ENCODE data around the gene CD96.
"Not testable (repeated sequence)": the region's sequence is repeated elsewhere in the genome, so short reads cannot be mapped to it uniquely, and the experiment has no call there.

Gene CD96, protein sequence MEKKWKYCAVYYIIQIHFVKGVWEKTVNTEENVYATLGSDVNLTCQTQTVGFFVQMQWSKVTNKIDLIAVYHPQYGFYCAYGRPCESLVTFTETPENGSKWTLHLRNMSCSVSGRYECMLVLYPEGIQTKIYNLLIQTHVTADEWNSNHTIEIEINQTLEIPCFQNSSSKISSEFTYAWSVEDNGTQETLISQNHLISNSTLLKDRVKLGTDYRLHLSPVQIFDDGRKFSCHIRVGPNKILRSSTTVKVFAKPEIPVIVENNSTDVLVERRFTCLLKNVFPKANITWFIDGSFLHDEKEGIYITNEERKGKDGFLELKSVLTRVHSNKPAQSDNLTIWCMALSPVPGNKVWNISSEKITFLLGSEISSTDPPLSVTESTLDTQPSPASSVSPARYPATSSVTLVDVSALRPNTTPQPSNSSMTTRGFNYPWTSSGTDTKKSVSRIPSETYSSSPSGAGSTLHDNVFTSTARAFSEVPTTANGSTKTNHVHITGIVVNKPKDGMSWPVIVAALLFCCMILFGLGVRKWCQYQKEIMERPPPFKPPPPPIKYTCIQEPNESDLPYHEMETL

DNA sequence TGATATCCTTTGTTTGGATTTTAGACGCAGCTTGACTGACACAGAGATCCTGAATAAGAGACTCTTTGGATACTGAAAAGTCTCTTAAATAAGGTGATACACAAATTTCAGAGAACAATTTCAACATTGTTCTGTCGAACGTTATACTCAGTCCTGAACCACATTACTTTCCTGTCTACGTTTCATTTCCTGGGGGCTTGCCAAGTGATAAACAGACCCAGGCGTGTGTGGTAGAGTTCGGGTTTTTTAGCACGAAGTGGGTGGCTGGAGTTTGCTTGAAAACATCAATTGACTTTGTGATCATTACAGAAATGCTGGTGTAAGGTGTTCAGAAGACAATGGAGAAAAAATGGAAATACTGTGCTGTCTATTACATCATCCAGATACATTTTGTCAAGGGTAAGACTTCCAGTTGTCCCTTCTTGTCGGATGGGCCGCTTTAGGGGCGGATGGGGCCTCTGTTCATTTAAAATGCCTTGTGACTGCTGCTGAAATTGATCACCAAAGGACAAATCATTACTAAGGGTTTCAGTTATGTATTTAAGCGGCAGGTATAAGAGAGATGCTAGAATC lies at the start of gene CD96:
Gene CD96 (plus strand): TSS at position 287 of the 573 bp plus-strand sequence. CDS start 52 bp downstream, at position 339.
- H3K4me3 ChIP-seq (ENCODE audit: low read depth, low read length), result no peak within 1 kb of the TSS

DNA sequence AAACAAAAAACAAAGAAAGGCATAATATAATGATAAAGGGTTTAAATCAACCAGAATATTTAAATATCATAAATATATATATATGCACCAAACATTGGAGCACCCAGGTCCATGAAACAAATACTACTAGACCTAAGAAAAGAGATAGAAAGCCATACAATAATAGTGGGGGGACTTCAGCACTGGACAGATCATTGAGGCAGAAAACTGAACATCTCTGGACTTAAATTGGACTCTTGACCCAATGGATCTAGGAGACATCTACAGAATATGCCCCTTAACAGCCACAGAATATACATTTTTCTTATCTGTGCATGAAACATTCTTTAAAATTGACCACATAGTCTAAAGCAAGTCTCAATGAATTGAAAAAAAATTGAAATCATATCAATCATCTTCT lies 48.7 kb upstream of the CD96 start:
- H3K4me3 ChIP-seq (ENCODE audit: low read depth, low read length), result no peak overlapping the region

DNA sequence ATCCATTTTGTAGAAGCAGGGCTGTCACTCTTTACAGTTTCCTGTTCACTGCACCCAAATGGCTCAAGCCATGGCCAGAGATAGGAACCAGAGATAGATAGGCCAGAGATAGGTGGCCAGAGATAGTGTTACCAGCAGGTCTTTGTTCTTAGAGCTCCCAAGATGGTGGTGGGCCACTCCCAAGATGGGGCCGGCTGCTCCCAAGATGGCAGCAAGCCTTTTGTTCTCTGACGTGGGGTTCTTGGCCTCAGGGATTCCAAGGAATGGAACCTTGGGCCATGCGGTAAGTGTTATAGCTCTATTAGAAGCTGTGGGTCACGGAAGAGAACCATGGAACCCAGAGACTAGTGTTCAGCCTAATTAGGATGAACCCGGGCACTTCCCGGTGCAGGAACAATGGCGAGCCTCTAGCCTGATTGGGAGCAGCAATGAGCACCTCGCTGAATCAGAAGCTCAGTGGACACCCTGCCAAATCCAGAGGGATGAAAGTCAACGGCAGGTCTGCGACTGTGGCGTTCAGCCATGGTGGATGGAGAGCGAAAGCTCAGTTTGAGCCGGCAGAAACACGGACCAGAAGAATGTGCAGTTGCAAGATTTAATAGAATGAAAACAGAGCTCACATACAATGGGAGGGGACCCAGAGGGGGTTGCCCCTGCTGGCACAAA lies 45.0 kb upstream of the CD96 start:
- no peak overlapping the region for H3K4me3 ChIP-seq (ENCODE audit: low read depth, low read length)

DNA sequence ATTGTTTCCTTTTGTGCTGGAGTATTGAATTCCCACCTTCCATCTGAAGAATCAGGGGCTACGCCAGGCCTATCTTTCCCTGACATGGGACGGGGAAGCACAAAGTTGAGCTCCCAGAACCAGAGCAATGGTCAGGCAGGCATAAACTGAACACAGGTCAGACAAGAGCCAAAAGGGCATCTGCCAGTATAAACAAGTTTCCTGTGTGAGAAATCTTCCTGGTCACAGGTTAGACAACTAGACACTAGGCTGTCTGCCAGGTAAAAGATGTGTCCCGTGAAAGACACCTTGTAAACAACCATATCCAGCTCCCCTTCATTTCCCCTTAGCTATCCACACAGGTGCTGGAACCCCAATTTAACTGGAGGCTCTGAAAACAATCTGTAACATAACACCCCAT lies 44.0 kb upstream of the CD96 start:
- H3K4me3 ChIP-seq (ENCODE audit: low read depth, low read length), result no peak overlapping the region

DNA sequence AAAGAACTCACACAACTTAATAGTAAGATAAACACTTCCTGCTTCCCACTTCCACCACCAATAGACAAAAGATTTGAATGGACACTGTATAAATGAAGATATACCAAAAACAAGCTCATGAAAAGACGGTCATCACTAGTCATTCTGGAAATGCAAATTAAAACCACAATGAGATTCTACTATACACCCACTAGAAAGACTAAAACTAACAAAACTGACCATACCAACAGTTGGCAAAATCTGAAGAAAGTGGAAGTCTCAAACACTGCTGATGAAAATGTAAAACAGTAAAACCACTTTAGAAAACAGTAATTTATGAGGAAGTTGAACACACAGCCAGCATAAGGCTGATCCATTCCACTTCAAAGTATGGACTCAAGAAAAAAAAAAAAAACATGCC lies 35.6 kb upstream of the CD96 start:
- H3K4me3 ChIP-seq (ENCODE audit: low read depth, low read length), result no peak overlapping the region

DNA sequence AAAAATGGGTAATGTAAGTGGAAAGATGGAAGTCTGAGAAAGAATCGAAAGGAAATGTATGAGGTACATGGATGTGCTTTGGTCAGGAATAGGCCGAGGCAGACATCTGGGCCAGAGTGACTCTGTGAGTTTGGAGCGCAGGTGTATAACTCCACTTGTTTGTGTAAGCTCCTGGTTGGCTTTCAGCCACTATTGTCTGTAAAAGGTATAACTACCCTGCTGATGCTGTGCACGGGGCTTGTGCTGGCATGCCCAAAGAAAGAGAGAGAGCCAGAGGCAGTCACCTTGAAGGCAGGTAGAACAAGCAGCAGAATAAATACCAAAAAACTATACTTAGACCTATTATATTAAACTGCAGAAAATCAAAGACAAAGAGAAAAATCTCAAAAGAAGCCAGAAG lies 32.7 kb upstream of the CD96 start:
- no peak overlapping the region for H3K4me3 ChIP-seq (ENCODE audit: low read depth, low read length)

DNA sequence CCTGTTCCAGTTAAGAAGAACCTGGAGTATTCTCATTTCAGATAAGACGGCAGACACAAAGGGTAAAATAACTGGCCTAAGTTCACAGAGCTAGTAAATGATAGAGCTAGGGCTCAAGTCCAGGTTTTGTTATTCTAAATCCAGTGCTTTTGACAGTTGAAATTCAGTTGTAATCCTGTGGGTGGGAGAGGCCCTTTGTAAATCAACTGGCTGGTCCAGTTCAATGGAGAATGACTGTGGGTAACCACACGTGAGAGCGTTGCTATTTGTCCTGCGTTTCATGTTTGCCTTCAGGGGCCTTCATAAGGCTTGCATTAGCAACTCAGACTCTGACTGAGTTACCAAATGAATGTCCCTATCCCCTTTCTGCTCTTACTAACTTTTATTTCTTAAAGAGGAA lies 24.2 kb upstream of the CD96 start:
- no peak overlapping the region for H3K4me3 ChIP-seq (ENCODE audit: low read depth, low read length)

DNA sequence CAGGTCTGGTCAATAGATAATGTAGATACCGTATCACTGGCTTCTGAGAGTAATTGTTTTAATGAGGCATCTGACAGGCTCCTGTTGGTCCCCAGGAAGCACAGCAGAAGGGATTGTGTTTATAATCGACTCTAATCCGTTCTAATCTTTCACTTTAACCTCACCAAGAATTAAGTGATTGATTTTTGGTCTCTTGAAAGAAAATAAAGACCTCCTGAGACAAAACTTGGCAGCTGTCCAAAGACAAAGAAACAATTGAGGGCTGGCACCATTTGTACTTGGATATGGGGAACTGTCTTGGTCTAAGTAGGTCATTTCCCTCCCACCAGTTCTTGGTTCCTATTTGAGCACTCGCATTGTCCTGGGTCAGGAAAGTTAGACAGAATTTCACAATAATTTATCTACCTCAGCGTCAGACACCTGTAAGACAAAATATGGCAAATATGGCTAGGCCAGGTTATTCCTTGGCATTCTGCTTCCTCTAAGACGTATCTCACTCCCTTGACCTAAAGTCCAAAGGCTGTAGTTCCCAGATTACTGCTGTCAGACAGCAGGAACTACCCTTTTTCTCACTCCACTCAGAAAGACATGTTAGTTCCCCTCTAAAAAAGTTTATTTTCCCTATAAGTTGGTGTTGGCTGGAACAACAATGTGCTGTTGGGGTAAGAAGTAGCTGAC lies 22.7 kb upstream of the CD96 start:
- no peak overlapping the region for H3K4me3 ChIP-seq (ENCODE audit: low read depth, low read length)

DNA sequence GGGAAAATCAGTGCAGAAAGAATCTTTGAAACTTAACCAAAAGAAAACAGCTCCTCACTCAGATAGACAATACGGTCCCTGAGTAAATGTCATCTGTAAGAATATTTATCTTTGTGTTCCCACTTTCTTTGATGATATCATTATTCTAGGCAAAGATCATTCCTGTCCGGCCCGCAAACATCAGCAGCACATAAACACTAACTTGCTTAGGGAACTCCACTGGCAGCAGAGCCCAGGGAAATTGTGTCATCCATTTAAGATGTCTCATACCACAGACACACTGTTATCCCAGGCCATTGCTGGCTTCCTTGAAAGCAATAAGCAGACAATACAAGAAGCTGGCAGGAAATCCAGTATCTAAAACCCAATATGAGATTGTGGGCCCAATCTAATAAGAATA lies 20.1 kb upstream of the CD96 start:
- H3K4me3 ChIP-seq (ENCODE audit: low read depth, low read length), result no peak overlapping the region

DNA sequence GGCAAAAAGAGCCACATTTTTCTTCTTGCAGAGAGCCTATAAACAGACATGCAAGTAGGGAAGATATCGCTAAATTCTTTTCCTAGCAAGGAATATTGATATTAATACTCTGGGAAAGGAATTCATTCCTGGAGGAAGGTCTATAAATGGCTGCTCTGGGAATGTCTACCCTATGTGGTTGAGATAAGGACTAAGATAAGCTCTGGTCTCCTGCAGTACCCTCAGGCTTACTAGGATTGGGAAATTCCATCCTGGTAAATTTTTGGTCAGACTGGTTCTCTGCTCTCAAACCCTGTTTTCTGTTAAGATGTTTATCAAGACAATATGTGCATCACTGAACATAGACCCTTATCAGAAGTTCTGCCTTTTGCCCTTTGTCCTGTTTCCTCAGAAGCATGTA lies 17.5 kb upstream of the CD96 start:
- H3K4me3 ChIP-seq (ENCODE audit: low read depth, low read length), result not testable (repeated sequence)

DNA sequence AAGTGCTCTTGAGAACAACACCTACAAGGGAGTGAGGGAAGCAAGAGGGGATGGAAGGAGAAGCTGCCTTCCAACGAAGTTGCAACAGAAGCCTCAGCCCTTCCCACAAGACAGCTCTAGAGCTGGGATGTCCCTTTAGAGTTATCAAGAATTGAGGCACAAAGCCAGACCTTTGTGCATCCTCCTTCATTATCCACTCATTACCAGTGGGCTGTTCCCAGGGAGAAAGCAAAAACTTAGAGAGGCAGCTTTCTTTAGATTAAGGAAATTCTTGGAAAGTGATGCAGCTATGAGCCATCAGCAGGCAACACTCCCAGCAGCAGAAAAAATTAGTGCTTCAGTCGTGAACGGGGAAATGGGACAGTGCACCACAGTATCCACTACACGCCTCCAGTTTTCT lies 10.6 kb upstream of the CD96 start:
- H3K4me3 ChIP-seq (ENCODE audit: low read depth, low read length), result no peak overlapping the region

DNA sequence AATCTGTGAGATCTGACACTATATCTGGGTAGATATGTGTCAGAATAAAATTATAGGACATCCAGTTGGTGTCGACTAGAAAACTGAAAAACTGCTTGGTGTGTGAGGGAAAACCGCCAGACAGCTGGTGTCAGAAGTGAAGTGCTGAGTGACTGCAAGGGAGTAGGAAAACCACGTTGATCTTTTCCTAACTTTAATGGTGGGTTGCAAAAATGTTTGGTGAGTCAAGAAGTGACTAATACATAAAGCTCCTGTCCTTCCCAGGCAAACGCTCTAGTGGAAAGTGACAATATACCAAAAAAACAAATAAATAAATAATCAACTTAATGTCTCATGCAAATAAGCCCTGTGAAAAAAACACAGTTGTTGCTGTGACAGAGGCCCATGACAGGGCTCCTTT lies 7.3 kb upstream of the CD96 start:
- H3K4me3 ChIP-seq (ENCODE audit: low read depth, low read length), result no peak overlapping the region

DNA sequence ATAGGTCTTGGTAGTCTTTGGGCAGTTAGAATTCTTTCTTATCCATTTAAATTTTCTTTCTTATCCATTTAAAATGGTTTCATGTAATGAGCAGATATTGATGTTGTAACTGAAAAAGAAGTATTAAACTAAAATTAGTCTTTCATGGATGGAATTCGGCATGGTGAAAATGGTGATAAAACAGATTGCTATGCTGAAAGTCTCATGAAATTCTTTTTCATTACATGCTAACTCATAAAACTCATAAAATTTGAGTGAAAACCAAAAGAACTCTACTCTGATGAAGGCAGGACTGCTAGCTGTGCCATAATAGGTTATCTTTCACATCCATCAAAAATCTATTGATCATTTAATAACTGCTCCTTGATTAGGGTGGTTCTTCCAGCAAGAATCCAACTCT lies 3.9 kb upstream of the CD96 start:
- H3K4me3 ChIP-seq (ENCODE audit: low read depth, low read length), result no peak overlapping the region

DNA sequence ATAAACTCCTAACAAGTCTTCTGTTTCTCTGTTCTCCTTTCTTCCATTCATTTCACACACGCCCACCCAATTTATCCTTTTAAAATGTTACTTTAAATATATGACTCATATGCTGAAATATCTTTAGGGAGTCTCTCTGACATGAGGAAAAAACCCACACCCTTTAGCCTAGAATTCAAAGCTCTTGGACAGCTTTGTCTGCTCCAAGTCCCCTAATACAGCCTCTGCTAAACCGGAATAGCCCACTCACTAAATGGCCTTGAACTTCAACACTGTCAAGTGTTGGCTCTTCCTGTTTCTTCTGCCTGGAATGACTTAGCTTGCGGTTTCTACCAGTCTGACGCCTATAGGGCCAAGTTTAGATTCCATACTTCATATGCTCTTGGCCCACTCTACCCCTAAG lies 3.3 kb upstream of the CD96 start:
- H3K4me3 ChIP-seq (ENCODE audit: low read depth, low read length), result no peak overlapping the region

DNA sequence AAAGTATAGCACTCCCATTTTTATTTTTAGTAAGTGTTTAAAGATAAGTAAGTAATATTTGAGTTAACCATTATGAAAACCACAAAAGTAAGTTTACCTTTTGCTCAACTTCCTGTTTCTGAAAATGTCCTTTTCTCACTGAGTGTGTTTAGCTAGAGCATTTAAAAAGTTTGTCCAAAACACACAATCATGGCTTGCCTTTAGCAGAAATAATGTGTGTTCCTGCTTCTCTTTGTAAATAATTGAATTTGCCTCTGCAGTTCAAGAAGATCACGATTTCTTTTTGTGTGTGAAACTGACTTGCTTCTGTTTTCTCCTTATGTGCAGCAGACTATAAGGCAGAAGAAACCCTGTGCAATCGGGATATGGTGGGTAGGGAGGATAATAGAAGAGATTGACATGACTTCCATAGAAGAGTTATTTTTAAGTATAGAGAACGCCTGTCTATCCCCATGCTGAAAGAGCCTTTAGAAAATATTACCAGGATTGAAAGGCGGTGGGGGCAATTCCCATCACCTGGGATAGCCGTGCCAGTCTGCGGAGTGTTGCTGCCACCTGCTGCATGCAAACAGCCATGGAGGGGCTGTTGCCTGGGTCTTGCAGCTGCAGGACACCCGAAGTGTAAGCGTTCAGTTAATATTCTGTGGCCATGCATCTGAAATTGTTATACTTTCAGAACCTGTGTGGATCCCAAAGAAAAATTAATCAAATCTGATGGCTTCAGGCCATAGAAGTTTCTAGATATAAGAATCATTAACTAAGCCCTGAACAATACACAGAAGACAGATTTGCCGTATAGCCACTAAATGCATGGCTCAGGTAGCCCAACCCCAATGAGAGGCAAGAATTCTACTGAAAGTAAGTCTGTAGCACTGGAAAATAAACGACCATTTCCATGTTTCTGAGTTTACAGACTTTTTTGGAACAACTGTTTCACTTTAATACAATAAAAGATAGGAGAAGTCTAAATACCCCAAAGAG lies 2.4 kb upstream of the CD96 start:
- H3K4me3 ChIP-seq (ENCODE audit: low read depth, low read length), result no peak overlapping the region

DNA sequence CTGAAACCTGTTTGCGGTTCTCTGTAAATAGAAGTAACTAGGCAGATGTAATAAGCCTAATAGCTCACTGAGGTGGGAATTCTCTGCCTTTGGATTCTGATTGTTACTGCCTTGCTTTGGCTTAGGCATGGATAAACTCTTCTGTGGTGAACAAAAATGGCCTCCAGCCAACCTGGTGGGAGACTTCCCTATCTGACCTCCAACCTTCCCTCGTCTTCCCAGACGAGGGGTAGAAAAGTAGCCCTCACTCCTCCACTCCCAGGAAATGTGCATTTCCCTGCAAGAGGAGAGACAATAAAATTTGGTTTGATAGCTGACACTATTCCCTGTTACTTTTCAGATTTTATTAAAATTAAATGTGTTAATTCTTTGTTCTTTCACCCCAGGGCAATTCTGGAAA lies 606 bp upstream of the CD96 start:
- H3K4me3 ChIP-seq (ENCODE audit: low read depth, low read length), result no peak overlapping the region

DNA sequence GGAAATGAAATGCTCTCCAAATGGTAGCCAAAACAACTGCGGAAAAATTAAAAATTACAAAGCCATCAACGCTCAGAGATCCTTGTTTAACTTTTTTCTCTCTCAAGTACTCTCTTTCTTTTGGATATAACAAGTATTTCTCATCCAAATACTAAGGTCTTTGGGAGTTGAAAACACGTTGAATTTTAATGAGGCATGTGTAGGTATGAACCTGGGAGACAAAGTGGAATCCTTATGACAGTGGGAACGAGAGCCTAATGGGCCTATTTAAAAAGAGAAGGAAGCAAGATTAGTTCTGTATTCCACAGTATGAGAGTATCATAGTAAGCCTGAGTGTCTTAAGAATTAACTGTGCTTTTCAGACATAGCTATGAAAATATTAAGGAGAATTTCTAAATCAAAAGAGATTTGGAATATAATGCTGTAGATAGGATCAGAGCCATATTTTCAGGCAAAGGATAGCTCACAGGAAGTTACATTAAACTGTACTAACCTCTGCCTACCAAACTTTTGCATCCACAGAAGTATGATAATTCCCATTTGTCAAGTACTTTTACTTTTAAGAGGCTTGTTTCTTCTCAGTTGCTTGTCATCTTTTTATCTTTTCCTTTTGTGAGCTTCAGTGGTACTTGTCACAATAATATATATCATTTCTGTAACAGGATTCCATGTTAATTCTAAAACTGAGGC lies 759 bp downstream of the CD96 start:
- H3K4me3 ChIP-seq (ENCODE audit: low read depth, low read length), result no peak overlapping the region

DNA sequence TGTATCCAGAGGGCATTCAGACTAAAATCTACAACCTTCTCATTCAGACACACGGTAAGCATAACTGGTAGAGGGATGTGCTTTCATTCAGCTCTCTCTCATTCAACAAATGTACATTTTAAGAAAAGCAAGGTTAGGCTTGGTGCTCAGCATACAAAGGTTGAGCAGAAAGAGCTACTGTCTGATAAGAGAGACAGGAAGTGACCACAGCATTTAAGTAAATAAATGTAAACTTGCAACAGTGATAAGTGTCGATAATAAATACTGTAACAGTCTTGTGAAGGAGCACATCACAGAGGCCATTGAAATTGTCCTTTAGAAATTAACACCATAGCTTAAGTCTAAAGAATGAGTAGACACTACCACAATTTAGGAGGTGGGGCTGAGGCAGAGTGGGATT lies 3.4 kb downstream of the CD96 start:
- no peak overlapping the region for H3K4me3 ChIP-seq (ENCODE audit: low read depth, low read length)

DNA sequence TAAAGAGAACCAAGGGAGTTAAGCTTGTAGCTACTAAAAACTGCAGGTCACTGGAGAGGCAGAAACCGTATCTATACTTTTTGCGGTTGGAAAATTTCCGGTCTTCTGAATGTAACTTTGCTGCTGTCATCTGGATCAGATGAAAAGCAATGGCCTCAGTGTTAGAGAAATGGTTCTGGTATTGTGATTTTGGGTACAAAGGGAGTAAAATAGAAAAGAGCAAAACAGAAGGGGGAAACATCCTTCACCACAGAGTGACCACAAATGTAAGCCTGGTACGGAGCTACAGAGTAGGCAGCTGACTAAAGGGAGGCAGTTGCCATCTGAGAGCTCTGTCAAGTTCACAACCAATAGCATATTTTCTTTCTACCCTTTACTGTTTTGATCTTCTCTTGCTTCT lies 5.6 kb downstream of the CD96 start:
- H3K4me3 ChIP-seq (ENCODE audit: low read depth, low read length), result no peak overlapping the region

DNA sequence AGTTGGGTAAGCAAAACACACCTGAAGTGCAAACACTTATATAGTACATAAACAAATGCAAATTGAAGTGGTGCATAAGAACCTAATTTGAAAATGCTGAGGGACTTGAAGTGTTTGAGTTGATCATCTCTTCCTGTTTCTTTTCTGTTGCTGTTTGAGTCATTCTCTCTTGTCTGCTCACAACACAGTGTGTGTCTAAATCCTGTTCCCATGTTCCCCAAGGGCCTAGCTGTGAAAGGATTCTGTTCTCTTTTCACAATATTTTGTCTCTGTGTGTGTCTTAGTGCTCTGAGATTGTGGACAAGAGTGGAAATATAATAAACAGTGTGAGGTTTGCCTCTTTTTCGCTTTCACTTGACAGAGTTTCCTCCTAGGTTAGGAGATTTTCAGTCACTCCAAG lies 6.1 kb downstream of the CD96 start:
- H3K4me3 ChIP-seq (ENCODE audit: low read depth, low read length), result no peak overlapping the region

Data from iPS-11a (cell line).